Suprapubic skin (tissue), 4 donors: ENCODE results near the gene LIN37.

Experiments
- CTCF ChIP-seq, 2 donors: fragments of 200-600 bp in 1 of 2; fragments of 450-650 bp in 1 of 2; sonication (generic) in 1 of 2; IDR thresholded peaks; one replicate each; pipeline ENCODE4 v1.5.1; 2016 to 2019; ENCODE audit warnings: antibody characterized with exemption in 2 of 2, mild to moderate bottlenecking in 1 of 2, moderate library complexity in 1 of 2
- EP300 ChIP-seq: sonication (generic); formaldehyde crosslinking; IDR thresholded peaks from one replicate; pipeline ENCODE4 v1.6.1; 2017; ENCODE audit warnings: antibody characterized with exemption
- POLR2A ChIP-seq, 2 donors: fragments of 450-650 bp; IDR thresholded peaks; one replicate each; pipeline ENCODE4 v1.6.1; 2017; ENCODE audit warnings: antibody characterized with exemption in 2 of 2, mild to moderate bottlenecking in 2 of 2, moderate library complexity in 2 of 2
- POLR2AphosphoS5 ChIP-seq, 3 donors: sonication (generic); formaldehyde crosslinking; IDR thresholded peaks; one replicate each; pipeline ENCODE4 v1.6.1; 2017; ENCODE audit warnings: antibody characterized with exemption in 3 of 3

GRCh38 chr19:35703343-35703742, 45.0 kb upstream of the LIN37 start:
- TF ChIP-seq CTCF (IDR thresholded peaks at IDR 0.05) (no peak), POLR2A (IDR thresholded peaks at IDR 0.05) (no peak), EP300 (no peak), POLR2AphosphoS5 (IDR thresholded peaks at IDR 0.05) (no peak)
